Hepatocyte (in vitro differentiated cells): ENCODE measurements around the gene TF. TPM values are rescaled to one million over a fixed set of nuclear protein-coding genes. Genes with fewer than 3 reads are reported as not detected.

ENCODE experiments used
- DNase-seq: peaks from one replicate; pipeline ENCODE4 v3.0.0-alpha.2; 2016; ENCODE audit warnings: low spot score
- H2AFZ ChIP-seq: fragments of 200-600 bp; sonication (generic); 2 replicates; pipeline ENCODE4 v1.6.0; 2016; ENCODE audit warnings: antibody characterized with exemption, mild to moderate bottlenecking
- H3K27ac ChIP-seq: fragments of 200-600 bp; sonication (generic); 2 replicates; pipeline ENCODE4 v1.5.1; 2016; ENCODE audit warnings: mild to moderate bottlenecking
- H3K27me3 ChIP-seq: fragments of 200-600 bp; sonication (generic); 2 replicates; pipeline ENCODE4 v1.6.1; 2016
- H3K36me3 ChIP-seq: fragments of 200-600 bp; sonication (generic); replicated peaks from 2 replicates; pipeline ENCODE4 v1.5.1; 2016; ENCODE audit warnings: low read depth; ENCODE audit not compliant: insufficient read depth
- H3K4me1 ChIP-seq: fragments of 200-600 bp; sonication (generic); 2 replicates; pipeline ENCODE4 v1.5.1; 2016; ENCODE audit warnings: mild to moderate bottlenecking, moderate library complexity; ENCODE audit not compliant: insufficient read depth
- H3K4me2 ChIP-seq: fragments of 200-600 bp; sonication (generic); 2 replicates; pipeline ENCODE4 v1.6.0; 2016
- H3K4me3 ChIP-seq: fragments of 200-600 bp; sonication (generic); 2 replicates; pipeline ENCODE4 v1.5.1; 2016; ENCODE audit warnings: mild to moderate bottlenecking
- H3K79me2 ChIP-seq: fragments of 200-600 bp; sonication (generic); 2 replicates; pipeline ENCODE4 v1.6.0; 2017; ENCODE audit warnings: mild to moderate bottlenecking
- H3K9me2 ChIP-seq: fragments of 200-600 bp; sonication (generic); replicated peaks from 2 replicates; pipeline ENCODE4 v1.6.0; 2017; ENCODE audit warnings: mild to moderate bottlenecking; ENCODE audit not compliant: insufficient read depth
- H3K9me3 ChIP-seq: fragments of 200-600 bp; sonication (generic); 2 replicates; pipeline ENCODE4 v1.5.1; 2016; ENCODE audit warnings: low read depth, mild to moderate bottlenecking
- H4K20me1 ChIP-seq: fragments of 200-600 bp; sonication (generic); 2 replicates; pipeline ENCODE4 v1.6.0; 2016; ENCODE audit warnings: mild to moderate bottlenecking; ENCODE audit not compliant: insufficient read depth, poor library complexity, severe bottlenecking
- EZH2 ChIP-seq: fragments of 200-600 bp; sonication (generic); IDR thresholded peaks from 2 replicates; pipeline ENCODE4 v1.6.1; 2016; ENCODE audit warnings: antibody characterized with exemption, mild to moderate bottlenecking, borderline replicate concordance
- EZH2phosphoT487 ChIP-seq: fragments of 200-600 bp; sonication (generic); IDR thresholded peaks from one replicate; pipeline ENCODE4 v1.6.1; 2018; ENCODE audit warnings: antibody characterized with exemption, mild to moderate bottlenecking, low read depth, moderate library complexity; ENCODE audit not compliant: unreplicated experiment, severe bottlenecking
- WGBS: methylation state at CpG from one replicate; pipeline ENCODE4 v1.1.6; 2016; ENCODE audit warnings: low lambda C conversion rate; ENCODE audit errors: missing lambda C conversion rate; 5-methylcytosine and 5-hydroxymethylcytosine counted together
- polyA plus RNA-seq: library from polyadenylated mRNA; unstranded; fragments of >200 nt; fragmentation: Nextera tagmentation; extraction: Ambion mirVana; gene quantifications from 2 replicates; pipeline ENCODE4 v1.2.1, GENCODE V29; 2016
- total RNA-seq: library from RNA; depleted of rRNA; stranded (reverse); fragments of >200 nt; gene quantifications from 2 replicates; pipeline ENCODE4 v1.2.3, GENCODE V29; 2014
- TF ChIP-seq, protein P1 (sequence below): fragments of 200-600 bp; sonication (generic); IDR thresholded peaks from 2 replicates; pipeline ENCODE4 v1.5.1; 2016; ENCODE audit warnings: antibody characterized with exemption, mild to moderate bottlenecking; ENCODE audit not compliant: poor library complexity

TF gene
- total and polyA plus RNA-seq, 2 experiments from 2014 or later, result 577 to 642 TPM

DNA sequence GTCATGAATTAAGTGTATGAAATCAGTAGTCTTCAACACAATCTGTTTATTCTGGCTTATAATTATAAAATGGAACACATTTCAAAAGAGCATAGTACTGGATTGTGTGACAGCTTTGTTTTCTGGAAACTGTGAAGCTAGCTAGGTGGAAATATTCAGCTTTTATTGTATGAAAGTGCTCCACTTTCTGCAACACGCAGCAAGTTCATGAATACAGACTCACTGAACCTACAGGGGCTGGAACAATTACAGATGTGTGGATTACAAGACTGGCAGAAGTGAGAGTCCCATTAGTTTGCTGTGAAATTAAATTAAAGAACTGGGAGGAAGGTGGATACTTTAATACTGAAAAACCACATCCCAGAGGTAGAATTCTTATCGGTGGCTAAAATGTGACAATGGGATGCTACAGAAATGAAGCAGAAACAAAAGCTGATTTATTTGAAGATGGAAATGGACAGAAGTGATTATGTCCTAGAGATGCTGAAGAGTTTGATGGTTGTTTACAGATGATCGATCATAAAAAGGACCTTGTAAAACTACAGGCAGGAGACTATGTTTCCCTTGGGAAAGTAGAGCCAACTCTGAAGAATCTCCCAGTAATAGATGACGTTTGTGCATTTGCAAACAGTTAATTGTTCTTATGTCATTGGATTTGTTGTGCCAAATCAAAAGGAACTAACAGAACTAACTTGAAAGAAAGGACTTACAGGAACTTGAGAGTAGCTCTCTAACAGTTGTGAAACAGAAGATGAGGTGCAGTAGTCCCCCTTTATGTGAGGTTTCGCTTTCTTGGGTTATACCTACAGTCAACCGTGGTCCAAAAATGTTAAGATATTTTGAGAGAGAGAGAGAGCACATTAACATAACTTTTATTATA lies 15.7 kb downstream of the TF start:
- H3K27ac ChIP-seq, result no peak overlapping the region
- no peak overlapping the region for H3K4me3 ChIP-seq
- H3K27me3 ChIP-seq, result peaks cover 4% of the 10 kb centered on the region
- H3K9me3 ChIP-seq, result no peaks in the 10 kb centered on the region
- H3K4me2 ChIP-seq, result no peak overlapping the region
- no peaks in the 10 kb centered on the region for H4K20me1 ChIP-seq
- no peaks in the 10 kb centered on the region for H3K4me1 ChIP-seq
- no peak for DNase-seq
- H3K36me3 ChIP-seq, result no peaks in the 10 kb centered on the region
- H3K9me2 ChIP-seq, result no peaks in the 10 kb centered on the region
- 80% methylated on average over 6 of the region's 6 CpGs for WGBS
- TF ChIP-seq EZH2phosphoT487 (no peak), EZH2 (no peak)
- TF ChIP-seq, protein P1, sequence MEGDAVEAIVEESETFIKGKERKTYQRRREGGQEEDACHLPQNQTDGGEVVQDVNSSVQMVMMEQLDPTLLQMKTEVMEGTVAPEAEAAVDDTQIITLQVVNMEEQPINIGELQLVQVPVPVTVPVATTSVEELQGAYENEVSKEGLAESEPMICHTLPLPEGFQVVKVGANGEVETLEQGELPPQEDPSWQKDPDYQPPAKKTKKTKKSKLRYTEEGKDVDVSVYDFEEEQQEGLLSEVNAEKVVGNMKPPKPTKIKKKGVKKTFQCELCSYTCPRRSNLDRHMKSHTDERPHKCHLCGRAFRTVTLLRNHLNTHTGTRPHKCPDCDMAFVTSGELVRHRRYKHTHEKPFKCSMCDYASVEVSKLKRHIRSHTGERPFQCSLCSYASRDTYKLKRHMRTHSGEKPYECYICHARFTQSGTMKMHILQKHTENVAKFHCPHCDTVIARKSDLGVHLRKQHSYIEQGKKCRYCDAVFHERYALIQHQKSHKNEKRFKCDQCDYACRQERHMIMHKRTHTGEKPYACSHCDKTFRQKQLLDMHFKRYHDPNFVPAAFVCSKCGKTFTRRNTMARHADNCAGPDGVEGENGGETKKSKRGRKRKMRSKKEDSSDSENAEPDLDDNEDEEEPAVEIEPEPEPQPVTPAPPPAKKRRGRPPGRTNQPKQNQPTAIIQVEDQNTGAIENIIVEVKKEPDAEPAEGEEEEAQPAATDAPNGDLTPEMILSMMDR, result no peak
- H3K79me2 ChIP-seq, result no peaks in the 10 kb centered on the region
- H2AFZ ChIP-seq, result no peak overlapping the region

DNA sequence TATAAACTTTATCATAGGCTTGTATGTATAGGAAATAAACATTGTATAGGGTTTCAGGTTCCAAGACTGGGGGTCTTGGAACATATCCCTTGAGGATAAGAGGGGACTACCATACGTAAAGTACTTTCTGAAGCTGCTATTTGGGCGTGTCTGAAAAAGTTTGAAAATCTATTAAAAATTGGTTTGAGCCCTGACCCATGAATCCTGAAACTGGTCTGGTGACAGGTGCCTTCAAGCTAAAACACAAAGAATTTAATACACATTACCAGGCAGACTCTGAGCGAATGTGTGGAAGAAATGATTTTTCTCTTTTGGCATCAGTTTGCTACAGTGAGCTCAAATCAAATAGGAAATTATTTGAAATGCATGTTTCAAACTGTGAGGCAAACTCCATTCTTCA lies 16.3 kb downstream of the TF start:
- H3K4me1 ChIP-seq, result no peaks in the 10 kb centered on the region
- no peaks in the 10 kb centered on the region for H3K9me2 ChIP-seq
- H3K27me3 ChIP-seq, result peaks cover 4% of the 10 kb centered on the region
- H3K4me3 ChIP-seq, result no peak overlapping the region
- no peak overlapping the region for H3K27ac ChIP-seq
- DNase-seq, result no peak
- H3K79me2 ChIP-seq, result no peaks in the 10 kb centered on the region
- WGBS, result 84% methylated on average over 3 of the region's 3 CpGs
- no peak overlapping the region for H3K4me2 ChIP-seq
- no peaks in the 10 kb centered on the region for H3K9me3 ChIP-seq
- no peaks in the 10 kb centered on the region for H4K20me1 ChIP-seq
- no peaks in the 10 kb centered on the region for H3K36me3 ChIP-seq
- TF ChIP-seq EZH2phosphoT487 (no peak), EZH2 (no peak)
- TF ChIP-seq, protein P1, result no peak
- H2AFZ ChIP-seq, result no peak overlapping the region

DNA sequence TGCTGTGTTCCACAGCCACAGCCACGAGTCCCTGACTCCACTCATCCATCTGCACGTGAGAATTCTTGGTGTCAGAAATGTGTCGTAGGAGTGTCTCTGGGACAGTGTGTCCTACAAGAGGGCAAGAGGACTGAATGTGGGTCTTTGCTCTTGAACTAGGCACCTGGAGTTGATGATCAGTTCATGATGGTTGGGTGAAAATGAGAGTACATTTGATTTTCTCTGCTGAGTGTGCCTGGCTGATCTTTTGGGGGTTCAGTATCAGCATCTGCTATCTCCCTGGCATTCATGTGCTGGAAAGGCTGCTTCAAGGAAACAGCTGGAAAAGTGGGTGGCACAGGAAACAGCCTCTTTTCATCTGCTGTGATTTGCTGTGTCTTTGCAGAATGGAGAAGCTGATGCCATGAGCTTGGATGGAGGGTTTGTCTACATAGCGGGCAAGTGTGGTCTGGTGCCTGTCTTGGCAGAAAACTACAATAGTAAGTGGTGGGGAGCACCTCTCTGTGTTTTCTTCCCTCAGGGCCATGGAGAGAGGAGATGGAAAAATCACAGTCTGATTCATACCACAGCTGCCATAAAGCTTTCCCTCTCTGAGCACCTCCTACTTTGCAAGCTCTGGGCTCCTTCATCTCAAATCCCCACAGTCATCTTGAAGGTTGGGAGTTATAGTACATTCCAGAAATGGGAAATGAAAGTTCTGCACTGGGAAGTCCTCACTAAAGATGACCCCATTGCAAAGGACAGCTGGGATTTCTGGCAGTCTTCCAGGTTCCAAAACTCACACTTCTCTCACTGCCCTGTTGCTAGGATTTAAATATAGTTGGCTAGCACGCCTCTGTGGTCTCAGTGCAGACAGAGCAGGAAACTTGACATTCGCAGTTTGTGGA lies 17.8 kb downstream of the TF start:
- Histone ChIP-seq H2AFZ (no peak overlapping the region), H3K27ac (no peak overlapping the region), H3K9me3 (no peaks in the 10 kb centered on the region), H4K20me1 (no peaks in the 10 kb centered on the region), H3K27me3 (peaks cover 4% of the 10 kb centered on the region), H3K36me3 (no peaks in the 10 kb centered on the region), H3K9me2 (no peaks in the 10 kb centered on the region), H3K4me1 (no peaks in the 10 kb centered on the region), H3K4me3 (no peak overlapping the region), H3K79me2 (no peaks in the 10 kb centered on the region), H3K4me2 (no peak overlapping the region)
- peak; percentile 25 for DNase-seq
- WGBS, result 83% methylated on average over 6 of the region's 6 CpGs
- TF ChIP-seq, protein P1, result no peak
- TF ChIP-seq EZH2phosphoT487 (no peak), EZH2 (no peak)
